Superior temporal gyrus (tissue), 1 donor: Measurements from ENCODE around the gene SP8.
"Not testable (repeated sequence)": the region's sequence is repeated elsewhere in the genome, so short reads cannot be mapped to it uniquely, and the experiment has no call there.

ENCODE experiments used
- DNase-seq: peaks from one replicate; pipeline ENCODE4 v3.0.0-alpha.2; 2016; ENCODE audit errors: extremely low spot score

The SP8 gene

GRCh38 chr7:20786779-20787659 is at the start of gene SP8:
SP8 (minus strand) TSS chr7:20786886; CDS start chr7:20786798, 88 bp downstream.
- DNase-seq, result no peak

- not testable (repeated sequence) for DNase-seq
These were observed 49.7 kb upstream of the SP8 start for GRCh38 chr7:20836424-20836823.

GRCh38 chr7:20835111-20835750 is 48.5 kb upstream of the SP8 start:
- no peak for DNase-seq

GRCh38 chr7:20834656-20835055 is 48.0 kb upstream of the SP8 start:
- no peak for DNase-seq

- DNase-seq, result no peak
These were observed 45.3 kb upstream of the SP8 start for GRCh38 chr7:20831956-20832355.

GRCh38 chr7:20831451-20831850 is 44.8 kb upstream of the SP8 start:
- DNase-seq, result no peak

GRCh38 chr7:20828947-20829346 is 42.3 kb upstream of the SP8 start:
- no peak for DNase-seq

GRCh38 chr7:20827172-20827571 is 40.5 kb upstream of the SP8 start:
- DNase-seq, result no peak

GRCh38 chr7:20826243-20826642 is 39.6 kb upstream of the SP8 start:
- DNase-seq, result no peak

- no peak for DNase-seq
These were observed 38.9 kb upstream of the SP8 start for GRCh38 chr7:20825555-20825954.

- not testable (repeated sequence) for DNase-seq
These were observed 34.7 kb upstream of the SP8 start for GRCh38 chr7:20821390-20821789.

- DNase-seq, result no peak
These were observed 29.8 kb upstream of the SP8 start for GRCh38 chr7:20816372-20816959.

GRCh38 chr7:20804345-20804744 is 17.7 kb upstream of the SP8 start:
- no peak for DNase-seq

- DNase-seq, result peak; percentile 14
These were observed 13.1 kb upstream of the SP8 start for GRCh38 chr7:20799566-20800366.

- DNase-seq, result no peak
These were observed 12.0 kb upstream of the SP8 start for GRCh38 chr7:20798694-20799121.

GRCh38 chr7:20798081-20798693 is 11.5 kb upstream of the SP8 start:
- no peak for DNase-seq

GRCh38 chr7:20797462-20798080 is 10.9 kb upstream of the SP8 start:
- no peak for DNase-seq

- DNase-seq, result no peak
These were observed 10.4 kb upstream of the SP8 start for GRCh38 chr7:20797042-20797461.

GRCh38 chr7:20796500-20796899 is 9.8 kb upstream of the SP8 start:
- no peak for DNase-seq

- DNase-seq, result no peak
These were observed 9.2 kb upstream of the SP8 start for GRCh38 chr7:20795881-20796280.

- no peak for DNase-seq
These were observed 8.7 kb upstream of the SP8 start for GRCh38 chr7:20795361-20795760.
